Upper lobe of left lung (tissue), 4 donors: ENCODE measurements around the gene TBXAS1.

Experiments
- CTCF ChIP-seq, 6 experiments: fragments of 450-650 bp in 4 of 6; fragments of 200-600 bp in 2 of 6; sonication (generic) in 2 of 6; IDR thresholded peaks; one replicate each; pipeline ENCODE4 v1.5.1; 2016 to 2019; ENCODE audit warnings: antibody characterized with exemption in 6 of 6
- EP300 ChIP-seq, 4 donors: sonication (generic); formaldehyde crosslinking; IDR thresholded peaks; one replicate each; pipeline ENCODE4 v1.5.1; 2017; ENCODE audit warnings: antibody characterized with exemption in 4 of 4, control low read depth in 2 of 4
- POLR2A ChIP-seq, 4 donors: fragments of 450-650 bp; IDR thresholded peaks; one replicate each; pipeline ENCODE4 v1.5.1; 2016 to 2017; ENCODE audit warnings: antibody characterized with exemption in 4 of 4, mild to moderate bottlenecking in 2 of 4
- POLR2AphosphoS5 ChIP-seq, 2 donors: sonication (generic); formaldehyde crosslinking; IDR thresholded peaks; one replicate each; pipeline ENCODE4 v1.5.1; 2017; ENCODE audit warnings: antibody characterized with exemption in 2 of 2

- TF ChIP-seq CTCF (IDR thresholded peaks at IDR 0.05) (no peak), POLR2A (IDR thresholded peaks at IDR 0.05) (no peak), POLR2AphosphoS5 (IDR thresholded peaks at IDR 0.05) (no peak), EP300 (IDR thresholded peaks at IDR 0.05) (no peak)
These were observed 124.2 kb downstream of the TBXAS1 start for GRCh38 chr7:139953229-139953628.
